GM19043 (cell line): ENCODE data around the gene ARHGAP8.

ENCODE experiments used
- ATAC-seq: cut with Tn5 transposase; IDR thresholded peaks from one replicate; pipeline ENCODE4 v1.9.1; 2021; ENCODE audit warnings: low read depth; ENCODE audit not compliant: unreplicated experiment

The ARHGAP8 gene

DNA sequence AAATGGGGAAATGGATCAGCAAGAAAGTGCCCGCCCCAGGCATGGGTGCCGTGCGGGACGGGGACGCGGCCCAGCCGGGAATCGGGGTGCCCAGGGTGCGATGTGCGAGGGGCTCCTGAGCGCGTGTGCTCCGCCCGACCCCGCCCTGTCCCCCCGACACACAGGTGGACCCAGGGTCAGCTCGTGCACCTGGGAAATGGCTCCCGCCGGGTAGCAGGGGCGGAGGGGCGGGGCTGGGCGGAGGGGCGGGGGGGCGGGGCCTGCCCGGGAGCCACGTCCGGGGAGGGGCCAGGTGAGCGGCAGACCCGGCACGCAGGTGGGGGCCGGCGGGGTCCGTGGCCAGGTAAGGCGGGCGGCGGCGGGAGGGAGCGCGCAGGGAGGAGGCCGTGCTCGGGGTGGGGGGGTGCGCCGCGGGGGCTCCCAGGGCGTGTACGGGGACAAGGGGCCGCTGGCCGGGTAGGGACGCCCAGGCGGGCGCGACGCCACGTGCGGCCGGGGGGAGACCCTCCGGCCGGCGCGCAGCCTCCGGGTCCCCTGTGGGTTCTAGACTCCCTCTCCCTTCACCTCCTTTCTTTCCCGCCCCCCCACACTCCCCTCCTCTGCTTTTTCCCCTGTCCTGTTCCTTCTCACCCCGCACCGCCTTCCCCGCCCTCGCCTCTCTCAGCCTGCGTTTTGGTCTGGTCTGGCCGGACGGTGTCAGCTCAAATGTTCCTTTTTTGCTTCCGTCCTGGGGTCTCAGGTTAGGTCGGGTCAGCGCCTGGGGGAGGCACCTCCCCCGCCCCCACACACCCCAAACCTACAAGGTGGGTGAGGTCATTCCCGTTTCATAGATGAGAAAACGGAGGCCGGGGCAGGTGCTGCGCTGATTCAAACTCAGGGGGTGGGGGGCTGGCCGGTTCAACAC is at the start of gene ARHGAP8:
ARHGAP8 (plus strand) TSS at position 291 of the 904 bp plus-strand sequence. CDS start 33,953 bp downstream, outside the sequence.
- no peak for ATAC-seq

DNA sequence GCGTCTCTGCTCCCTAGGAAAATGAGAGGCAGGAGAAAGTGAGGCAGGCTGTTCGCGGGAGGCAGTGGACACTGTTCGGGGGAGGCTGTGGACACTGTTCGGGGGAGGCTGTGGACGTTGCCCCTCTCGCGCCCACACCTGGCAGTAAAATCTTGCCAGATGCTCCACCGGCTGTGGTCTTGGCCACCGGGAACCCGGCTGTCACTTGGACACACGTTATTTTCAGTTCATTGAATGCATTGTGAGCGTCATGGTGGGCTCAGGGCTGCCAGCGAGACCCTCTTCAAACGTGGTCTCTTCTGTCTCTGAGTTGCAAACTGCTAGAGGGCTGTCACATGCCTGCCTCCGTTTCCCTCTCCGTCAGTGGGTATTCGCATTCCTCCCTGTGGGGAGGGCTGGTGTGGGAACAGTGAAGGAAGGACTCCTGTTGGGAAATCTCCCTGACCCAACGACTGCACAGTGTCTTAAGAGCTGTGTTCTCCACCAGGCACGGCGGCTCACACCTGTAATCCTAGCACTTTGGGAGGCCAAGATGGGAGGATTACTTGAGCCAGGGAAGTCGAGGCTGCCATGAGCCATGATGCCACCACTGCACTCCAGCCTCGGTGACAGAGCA is 49.0 kb upstream of the ARHGAP8 start:
- ATAC-seq = no peak

DNA sequence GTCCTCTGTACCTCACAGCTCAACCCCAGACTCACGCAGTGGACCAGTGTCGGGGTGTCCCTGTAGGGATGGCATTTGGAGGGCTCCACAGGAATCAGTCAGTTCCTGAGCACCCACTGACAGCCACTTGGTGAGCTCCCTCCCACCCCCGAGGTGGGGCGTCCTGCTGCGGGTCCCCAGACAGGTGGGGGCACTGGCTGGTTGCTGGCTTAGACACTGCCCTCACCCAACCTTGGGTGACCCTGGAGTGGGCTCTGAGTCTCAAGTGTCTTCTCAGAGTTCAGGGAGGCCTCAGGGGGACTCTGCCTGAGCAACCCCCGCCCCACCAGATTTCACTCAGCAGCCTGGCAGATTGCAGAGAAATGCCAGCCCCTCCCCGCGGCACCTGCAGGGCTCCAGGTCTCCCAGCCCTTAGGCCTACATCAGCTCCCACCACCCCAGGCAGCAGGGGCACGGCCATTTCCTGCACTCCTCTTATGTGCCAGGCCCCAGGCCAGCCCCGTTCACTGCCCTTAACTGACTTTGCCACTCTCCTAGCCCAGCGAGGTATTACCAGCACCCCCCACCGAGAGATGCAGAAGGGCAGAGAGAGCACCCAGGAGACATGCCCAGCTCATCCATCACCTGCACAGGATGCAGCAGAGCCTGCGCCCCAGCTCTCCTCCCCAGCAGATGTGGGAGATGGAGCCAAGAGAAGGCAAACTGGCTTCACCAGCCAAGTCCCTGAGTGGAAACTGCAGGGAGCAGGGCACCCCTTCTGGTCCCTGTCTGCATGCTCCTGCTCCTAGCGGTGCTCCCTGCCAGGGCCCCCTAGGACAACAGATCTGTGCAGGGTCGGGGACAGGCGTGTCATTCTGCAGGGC is 48.0 kb upstream of the ARHGAP8 start:
- no peak for ATAC-seq

DNA sequence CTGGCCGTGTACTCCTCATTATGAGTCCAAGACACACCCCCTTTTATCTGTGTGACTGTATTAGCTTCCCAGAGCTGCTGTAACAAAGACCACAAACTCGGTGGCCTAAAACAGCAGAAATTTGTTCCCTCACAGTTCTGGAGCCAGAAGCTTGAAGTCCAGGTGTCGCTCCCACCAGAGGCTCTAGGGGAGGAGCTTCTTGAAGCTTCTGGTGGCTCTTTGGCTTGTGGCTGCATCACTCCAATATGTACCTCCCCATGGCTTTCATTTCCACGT is 47.4 kb upstream of the ARHGAP8 start:
- no peak for ATAC-seq

DNA sequence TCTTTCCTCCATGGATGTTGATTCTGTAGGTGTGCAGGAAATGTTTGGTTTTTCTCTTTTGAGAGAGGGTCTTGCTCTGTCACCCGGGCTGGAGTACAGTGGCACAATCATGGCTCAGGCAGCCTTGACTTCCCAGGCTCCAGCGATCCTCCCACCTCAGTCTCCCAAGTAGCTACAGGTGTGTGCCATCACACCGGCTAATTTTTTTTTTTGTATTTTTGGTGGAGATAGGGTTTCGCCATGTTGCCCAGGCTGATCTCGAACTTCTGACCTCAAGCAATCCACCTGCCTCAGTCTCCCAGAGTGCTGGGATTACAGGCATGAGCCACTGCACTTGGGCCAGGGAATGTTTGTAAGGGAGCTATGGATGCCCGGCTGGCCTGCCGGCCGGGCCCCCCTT is 45.9 kb upstream of the ARHGAP8 start:
- ATAC-seq = no peak

GRCh38 chr22:44707178-44707577 is 45.2 kb upstream of the ARHGAP8 start:
- no peak for ATAC-seq

GRCh38 chr22:44707752-44708151 is 44.6 kb upstream of the ARHGAP8 start:
- ATAC-seq = no peak

GRCh38 chr22:44709881-44710392 is 42.4 kb upstream of the ARHGAP8 start:
- no peak for ATAC-seq

GRCh38 chr22:44710474-44711240 is 41.7 kb upstream of the ARHGAP8 start:
- no peak for ATAC-seq

- ATAC-seq = no peak
These were observed 41.2 kb upstream of the ARHGAP8 start for GRCh38 chr22:44711241-44711560.

DNA sequence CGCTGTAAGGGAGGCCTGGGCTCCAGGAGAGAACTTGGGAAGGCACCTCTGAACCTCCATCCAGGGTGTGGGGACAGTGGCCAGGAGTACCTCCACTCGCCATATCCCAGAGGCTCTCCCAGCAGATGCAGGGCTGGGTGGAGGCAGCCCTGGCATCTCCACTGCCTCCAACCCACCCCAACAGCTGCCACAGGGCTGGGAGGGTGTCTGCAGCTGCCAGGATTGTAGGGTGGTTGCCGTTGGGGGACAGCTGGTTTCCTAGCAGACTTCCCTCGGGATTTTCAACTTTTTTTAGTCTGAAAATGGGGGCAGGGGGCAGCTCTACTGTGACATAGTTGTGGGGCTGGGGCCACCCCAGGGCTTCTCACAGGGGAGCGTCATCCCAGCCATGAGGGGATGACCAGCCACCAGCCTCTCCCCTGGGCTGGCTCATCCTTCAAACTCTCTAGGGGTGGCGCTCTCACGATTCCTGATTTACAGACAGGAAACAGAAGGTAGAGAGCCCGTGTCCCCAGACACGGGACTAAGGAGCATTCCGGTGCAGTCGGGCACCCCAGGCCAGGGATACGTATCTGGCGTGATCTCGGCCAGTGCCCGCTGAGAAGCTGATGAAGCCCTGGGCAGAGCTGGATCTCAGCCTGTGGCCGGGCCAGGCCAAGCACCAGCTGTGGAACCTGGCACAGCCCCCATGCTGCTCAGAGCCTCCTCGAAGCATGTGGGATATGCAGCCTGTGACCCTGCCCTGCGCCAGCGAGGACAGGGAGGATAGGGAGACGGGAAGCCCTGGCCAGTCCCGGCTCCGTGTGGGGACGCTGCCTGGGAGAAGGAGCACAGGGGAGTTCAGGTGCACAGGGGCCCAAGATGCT is 40.5 kb upstream of the ARHGAP8 start:
- no peak for ATAC-seq

GRCh38 chr22:44712962-44713361 is 39.4 kb upstream of the ARHGAP8 start:
- ATAC-seq = no peak

- ATAC-seq = no peak
These were observed 37.5 kb upstream of the ARHGAP8 start for GRCh38 chr22:44714703-44715350.

GRCh38 chr22:44718418-44718817 is 34.0 kb upstream of the ARHGAP8 start:
- no peak for ATAC-seq

- ATAC-seq = no peak
These were observed 32.6 kb upstream of the ARHGAP8 start for GRCh38 chr22:44719586-44720368.

DNA sequence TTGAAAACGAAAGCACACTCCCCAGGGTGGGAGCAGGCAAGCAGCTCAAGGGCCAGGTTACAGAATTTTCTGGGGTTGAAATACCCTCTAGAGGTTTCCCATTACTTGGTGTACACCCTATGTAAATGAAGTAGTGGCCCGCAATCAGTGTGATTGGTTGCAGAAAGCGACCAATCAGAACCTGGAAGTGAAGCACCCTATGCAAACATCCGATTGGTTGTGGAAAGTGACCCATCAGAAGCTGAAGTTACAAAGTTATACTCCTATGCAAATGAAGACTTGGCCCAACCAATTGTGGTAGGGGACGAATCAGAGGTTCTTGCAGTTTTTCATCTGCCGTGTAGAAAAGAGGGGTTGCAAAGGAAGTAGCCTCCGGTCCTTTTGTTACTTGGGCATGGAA is 31.2 kb upstream of the ARHGAP8 start:
- no peak for ATAC-seq

DNA sequence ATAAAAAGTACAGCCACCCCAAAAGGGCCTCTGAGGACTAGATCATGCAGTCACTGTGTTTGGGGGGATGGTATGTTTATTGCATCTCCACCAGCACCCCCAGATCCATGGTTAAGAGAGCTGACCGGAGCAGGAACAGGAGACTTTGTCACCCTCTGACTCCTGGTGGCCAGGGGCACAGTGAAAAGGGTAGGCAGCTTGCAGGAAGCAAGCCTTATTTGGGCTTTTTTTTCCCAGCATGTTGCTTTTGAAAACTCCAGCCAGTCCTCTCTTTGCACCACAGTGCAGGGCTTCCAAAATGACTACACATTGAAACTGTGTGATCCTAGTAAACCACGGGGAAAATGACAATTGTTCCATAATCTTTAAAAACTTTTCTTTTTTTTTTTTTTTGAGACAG is 29.8 kb upstream of the ARHGAP8 start:
- no peak for ATAC-seq

DNA sequence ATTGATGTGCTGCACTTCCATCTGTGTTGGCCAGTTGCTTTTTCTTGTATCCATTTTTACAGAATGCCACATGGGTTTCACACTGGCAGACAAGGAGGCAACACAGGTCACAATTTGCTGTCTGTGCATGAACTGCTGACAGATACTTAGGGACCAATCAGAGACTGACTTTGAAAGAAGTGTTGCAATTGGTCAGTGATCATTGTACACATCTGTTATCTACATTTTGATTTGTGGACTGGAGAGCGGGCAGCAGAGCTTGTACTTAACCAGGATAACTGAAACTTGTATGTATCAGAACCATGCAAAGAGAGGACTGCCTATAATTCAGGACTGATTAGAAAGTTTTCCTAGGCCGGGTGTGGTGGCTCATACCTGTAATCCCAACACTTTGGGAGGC is 28.6 kb upstream of the ARHGAP8 start:
- no peak for ATAC-seq
